GM23248 (cell line): Measurements from ENCODE around the gene KIF17.

Source experiments
- EZH2 ChIP-seq: fragments of 200-600 bp; sonication (generic); IDR thresholded peaks from 2 replicates; pipeline ENCODE4 v1.6.1; 2018; ENCODE audit warnings: antibody characterized with exemption, mild to moderate bottlenecking; ENCODE audit not compliant: insufficient read depth, poor library complexity, severe bottlenecking
- EZH2phosphoT487 ChIP-seq: fragments of 200-600 bp; sonication (generic); IDR thresholded peaks from 2 replicates; pipeline ENCODE4 v1.6.1; 2018; ENCODE audit warnings: antibody characterized with exemption, moderate library complexity, mild to moderate bottlenecking, low read depth; ENCODE audit not compliant: insufficient read depth

GRCh38 chr1:20732071-20732587, 14.3 kb upstream of the KIF17 start:
- TF ChIP-seq EZH2 (no peak), EZH2phosphoT487 (no peak)
